Measurements from ENCODE around the gene UBE2D4. TPM values are rescaled to one million over a fixed set of nuclear protein-coding genes. Genes with fewer than 3 reads are reported as not detected.
A peak's percentile ranks its signal among the peaks of the same experiment; 100 is the strongest.
"Not testable (repeated sequence)": the region's sequence is repeated elsewhere in the genome, so short reads cannot be mapped to it uniquely, and the experiment has no call there.

Gene UBE2D4
- 42.0 TPM for total RNA-seq
- long read RNA-seq, transcript UBE2D4-201 (7 exons, 3,974 nt), result major isoform, 31 of 48 reads
- long read RNA-seq, partial matches to known transcripts, result 3 of 48 reads
- long read RNA-seq, other reads (novel, unspliced or antisense), result 7 of 48 reads

DNA sequence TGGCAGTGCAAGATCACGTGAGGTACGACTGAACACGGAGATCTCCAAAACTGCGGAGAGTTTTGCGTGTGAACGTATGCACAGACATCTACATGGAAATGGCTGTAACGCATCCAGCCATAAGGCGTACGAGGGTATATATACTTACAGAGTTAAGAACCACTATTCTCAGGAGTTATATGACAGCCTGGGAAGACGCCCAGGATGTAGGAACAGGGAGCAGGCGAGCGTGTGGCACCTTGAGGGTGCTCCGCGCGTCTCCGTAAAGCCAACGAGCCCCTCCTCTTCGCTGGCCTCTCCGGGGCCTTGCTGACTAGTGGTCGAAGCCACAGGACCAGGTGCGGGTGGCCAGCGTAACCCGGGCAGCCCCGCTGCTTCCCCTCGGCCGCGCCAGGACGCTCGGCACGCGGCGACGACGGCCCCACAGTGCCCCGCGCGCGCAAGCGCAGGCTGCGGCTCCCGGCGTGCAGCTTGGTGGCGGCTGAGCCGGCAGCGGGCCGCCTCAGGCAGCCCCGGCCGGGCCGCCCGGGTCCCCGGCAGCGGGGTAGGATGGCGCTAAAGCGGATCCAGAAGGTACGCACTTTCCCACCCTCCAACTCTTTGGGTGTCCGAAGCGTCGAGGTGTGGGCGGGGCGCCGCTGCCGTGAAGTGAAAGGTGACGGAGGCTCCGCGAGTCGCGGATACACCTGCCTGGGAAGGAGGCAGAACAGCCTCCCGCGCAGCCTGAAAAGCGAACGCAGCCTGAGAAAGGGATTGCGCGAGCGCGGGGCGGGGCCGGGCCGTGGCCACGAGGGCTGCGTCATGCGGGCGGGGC is at the start of gene UBE2D4:
Gene UBE2D4, plus strand, starts transcription at position 453 of the 814 bp plus-strand sequence. Its CDS starts 97 bp downstream, at position 550.
- intact Hi-C loops (cut with micrococcal nuclease), result no loop called here
- ATAC-seq (peak; percentile 97), DNase-seq (peak; percentile 93)

- intact Hi-C loops (cut with micrococcal nuclease), result no loop called here
- no peak for DNase-seq
- no peak for ATAC-seq
These were observed 49.1 kb upstream of the UBE2D4 start for GRCh38 chr7:43876976-43877745.

DNA sequence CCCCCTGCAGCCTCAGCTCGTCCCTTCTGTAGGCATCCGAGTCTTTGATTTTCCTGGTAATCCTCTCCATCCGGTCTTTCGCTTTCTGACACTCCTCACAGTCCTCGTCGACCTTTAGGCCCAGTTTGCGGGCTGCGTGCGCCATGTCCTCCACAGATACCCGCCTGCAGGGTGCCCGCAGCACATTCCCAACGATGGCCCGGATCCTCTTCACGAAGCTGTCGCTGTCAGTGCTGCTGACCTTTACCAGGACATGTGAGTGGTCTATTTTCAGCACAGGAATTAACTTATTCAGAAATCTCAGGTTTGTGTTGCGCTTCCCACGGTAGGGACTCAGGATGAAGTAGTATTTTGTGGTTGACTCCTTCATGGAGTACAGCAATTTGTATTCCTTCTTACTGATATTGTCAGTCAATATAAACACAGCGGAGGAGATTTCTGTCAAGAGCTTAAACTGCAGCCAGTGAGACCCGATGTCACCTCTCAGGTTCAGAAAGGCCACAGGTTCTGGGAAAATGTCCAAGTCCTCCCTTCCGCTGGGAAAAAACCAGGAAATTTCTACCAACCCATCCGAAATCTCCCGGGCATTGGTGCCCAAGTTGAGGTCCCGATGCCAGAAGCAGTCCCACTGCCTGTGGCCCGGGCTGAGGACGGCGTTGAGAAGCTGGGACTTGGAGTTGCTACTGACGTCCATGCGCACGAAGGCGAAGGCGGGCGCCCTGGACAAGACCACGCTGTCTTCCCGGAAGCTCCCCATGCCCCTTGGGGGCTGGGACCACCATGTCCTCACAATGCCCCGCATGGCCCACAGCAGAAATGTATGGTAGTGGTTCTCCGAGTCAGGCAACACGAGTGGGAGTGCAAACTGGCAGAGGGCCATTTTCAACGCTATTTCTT is 48.0 kb upstream of the UBE2D4 start:
- ATAC-seq (peak; percentile 46), DNase-seq (no peak)
- intact Hi-C loops (cut with micrococcal nuclease), result no loop called here

DNA sequence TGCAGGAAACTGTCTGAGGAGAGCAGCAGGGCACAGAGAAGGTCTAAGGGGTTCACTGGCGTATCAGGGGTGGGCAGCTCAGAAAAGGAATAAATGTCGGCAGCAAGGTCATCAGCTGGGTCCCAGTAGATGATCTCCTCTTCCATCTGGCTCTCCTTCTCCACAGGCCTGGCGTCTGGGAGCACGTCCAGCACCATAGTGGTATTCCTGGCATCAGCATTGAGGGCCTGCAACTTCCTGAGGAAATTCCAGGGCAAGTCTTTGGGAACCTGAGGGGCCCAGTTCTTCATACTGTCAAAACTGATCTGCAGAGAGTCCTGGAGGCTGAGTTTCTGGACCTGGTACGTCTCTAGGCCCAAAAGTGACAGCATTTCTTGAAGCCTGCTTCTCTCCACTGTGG is 47.4 kb upstream of the UBE2D4 start:
- ATAC-seq (peak; percentile 38), DNase-seq (no peak)
- intact Hi-C loops (cut with micrococcal nuclease), result no loop called here

GRCh38 chr7:43879477-43879876 is 46.8 kb upstream of the UBE2D4 start:
- no peak for DNase-seq
- intact Hi-C loops (cut with micrococcal nuclease), result no loop called here
- ATAC-seq, result no peak

GRCh38 chr7:43880596-43880995 is 45.6 kb upstream of the UBE2D4 start:
- no peak for ATAC-seq
- DNase-seq, result no peak
- intact Hi-C loops (cut with micrococcal nuclease), result no loop called here

DNA sequence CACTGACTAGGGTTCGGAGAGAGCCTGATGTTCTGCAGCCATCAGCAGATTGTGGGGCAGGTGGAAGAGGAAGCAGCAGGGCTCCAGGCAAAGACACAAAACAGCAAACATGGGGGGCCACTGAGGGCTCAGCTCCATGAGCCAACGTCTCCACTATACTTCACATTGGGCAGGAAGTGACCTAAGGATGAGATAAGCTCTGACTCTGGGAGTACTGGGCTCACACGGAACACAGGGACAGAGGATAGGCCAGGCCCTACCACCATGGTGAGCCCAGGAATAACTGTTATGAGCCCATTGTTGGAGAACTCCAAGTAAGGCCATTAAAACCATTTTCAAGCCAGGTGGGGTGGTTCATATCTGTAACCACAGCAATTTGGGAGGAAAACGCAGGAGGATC is 42.0 kb upstream of the UBE2D4 start:
- intact Hi-C loops (cut with micrococcal nuclease), result no loop called here
- DNase-seq (no peak), ATAC-seq (no peak)

DNA sequence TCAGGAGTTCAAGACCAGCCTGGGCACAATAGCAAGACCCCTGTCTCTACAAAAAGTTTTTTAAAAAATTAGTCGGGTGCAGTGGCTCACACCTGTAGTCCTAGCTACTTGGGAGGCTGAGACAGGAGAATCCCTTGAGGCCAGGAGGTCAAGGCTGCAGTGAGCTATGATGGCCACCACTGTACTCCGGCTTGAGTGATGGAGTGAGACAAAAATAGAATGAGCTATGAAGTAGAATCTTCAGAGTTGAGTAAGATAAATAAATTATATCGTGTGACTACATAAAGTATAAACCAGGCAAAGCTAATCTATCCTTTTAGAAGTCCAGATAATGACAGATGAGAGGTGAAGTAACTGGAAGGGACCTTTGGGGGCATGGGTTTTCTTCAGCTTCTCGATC is 41.6 kb upstream of the UBE2D4 start:
- intact Hi-C loops (cut with micrococcal nuclease), result no loop called here
- DNase-seq (no peak), ATAC-seq (no peak)

DNA sequence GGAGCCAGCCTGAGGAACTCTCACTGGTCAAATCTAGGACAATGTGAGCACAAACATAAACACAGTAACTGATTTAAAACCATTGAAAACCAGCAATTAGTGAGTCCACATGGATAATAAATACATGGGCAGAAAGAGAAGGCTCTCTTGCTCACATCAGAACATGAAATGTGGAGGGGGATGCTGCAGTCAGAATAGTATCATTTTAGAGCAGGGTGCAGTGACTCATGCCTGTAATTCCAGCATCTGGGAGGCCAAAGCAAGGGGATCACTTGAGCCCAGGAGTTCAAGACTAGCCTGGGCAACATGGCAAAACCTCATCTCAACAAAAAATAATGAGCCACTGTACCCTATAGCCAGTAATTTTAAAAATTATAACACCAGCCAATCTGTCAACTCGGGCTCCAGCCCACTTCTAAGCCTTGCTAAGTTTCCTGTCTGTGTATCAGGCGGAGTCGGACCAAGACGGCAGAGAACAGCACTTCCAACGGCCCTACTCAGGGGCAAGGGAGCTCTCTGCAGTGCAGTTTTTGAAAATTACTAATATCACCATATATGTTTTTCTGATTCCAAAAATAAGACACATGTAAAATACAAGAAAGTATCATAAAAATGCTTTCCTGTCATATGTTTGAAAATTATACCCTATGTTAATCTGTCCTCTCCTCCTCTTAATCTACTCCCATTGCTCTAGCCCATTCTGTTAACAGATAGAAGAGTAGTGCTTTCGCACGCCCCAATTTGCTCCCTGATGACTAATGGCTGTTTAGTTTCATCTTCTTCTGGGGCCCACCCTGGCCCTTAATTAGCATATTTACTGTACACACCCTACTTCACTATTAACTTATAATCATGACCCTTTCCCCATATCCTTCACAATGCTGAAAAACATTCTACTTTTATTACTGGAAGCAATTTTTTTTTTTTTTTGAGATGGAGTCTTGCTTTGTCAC is 37.0 kb upstream of the UBE2D4 start:
- no peak for DNase-seq
- intact Hi-C loops (cut with micrococcal nuclease), result no loop called here
- no peak for ATAC-seq

DNA sequence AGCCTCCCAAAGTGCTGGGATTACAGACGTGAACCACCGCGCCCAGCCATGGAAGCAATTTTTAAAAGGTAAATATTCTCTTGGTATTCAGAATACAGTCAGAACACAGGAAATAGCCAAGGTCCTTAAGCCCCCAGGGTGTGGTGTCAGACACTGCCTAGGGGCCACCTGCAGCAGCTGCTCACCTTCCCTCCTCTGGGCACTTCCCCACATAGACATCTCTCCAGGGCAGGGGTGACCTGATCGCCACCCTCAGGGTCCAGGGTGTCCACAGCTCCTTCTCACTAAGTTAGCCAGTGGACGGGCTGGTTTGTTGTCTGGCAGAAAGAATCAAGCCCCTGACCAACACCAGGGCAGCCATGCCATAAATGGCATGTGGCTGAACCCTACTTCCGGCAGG is 35.8 kb upstream of the UBE2D4 start:
- no peak for DNase-seq
- peak; percentile 19 for ATAC-seq
- intact Hi-C loops (cut with micrococcal nuclease), result no loop called here

GRCh38 chr7:43891069-43891955 is 34.9 kb upstream of the UBE2D4 start:
- intact Hi-C loops (cut with micrococcal nuclease), result no loop called here
- no peak for DNase-seq

DNA sequence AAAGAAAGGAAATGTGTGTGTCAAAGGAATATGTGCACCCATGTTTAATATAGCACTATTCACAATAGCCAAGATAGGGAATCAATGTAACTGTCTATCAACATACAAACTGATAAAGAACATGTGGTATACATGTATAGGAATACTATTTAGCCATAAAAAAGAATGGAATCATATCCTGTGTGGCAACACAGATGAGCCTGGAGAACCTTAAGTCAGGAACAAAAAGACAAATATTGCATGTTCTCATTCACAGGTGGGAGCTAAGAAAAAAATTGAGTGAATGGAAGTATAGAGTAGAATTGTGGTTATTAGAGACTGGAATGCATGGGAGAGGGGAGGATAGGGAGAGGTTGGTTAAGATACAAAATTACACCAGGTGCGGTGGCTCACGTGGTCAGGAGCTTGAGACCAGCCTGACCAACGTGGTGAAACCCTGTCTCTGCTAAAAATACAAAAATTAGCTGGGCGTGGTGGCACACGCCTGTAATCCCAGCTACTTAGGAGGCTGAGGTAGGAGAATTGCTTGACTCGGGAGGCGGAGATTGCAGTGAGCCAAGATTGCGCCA is 30.3 kb upstream of the UBE2D4 start:
- no peak for ATAC-seq
- DNase-seq, result no peak
- intact Hi-C loops (cut with micrococcal nuclease), result no loop called here

More at GRCh38 chr7:43891069-43891955, 34.9 kb upstream of the UBE2D4 start:
- ATAC-seq, result no peak

DNA sequence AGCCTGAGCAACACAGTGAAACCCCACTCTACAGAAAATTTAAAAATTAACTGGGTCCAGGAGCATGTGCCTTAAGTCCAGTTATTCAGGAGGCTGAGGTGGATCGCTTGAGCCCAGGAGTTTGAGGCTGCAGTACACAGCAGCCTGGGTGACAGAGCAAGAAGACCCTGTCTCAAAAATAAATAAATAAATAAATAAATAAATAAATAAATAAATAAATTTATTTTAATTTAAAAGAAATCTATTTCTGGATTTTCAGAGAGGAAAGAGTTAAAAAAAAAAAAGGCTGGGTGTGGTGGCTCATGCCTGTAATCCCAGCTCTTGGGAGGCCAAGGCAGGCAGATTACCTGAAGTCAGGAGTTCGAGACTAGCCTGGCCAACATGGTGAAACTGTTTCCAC is 27.7 kb upstream of the UBE2D4 start:
- intact Hi-C loops (cut with micrococcal nuclease); DNase-seq; ATAC-seq: not testable (repeated sequence)

DNA sequence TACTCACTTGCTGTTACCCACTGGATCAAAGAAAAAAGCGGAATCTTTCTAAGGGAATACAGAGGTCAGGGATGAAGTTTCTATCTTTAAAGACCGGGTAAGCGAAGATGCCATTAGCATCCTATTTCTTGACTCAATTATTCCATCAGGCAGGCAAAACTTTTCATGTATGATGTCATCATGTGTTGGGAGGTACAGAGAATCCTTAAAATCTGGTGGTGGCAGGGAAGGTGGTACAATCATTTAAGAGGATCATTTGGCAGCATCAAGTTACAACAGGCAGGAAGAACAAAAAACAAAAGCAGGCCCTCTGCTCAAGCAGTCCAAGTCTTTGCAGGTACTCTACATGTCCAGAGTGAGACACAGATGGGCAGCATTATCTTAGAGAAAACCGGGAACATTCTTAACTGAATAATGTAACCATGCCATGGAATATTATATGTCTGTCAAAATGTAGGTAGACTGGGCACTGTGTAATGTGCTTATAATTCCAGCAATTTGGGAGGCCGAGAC is 23.6 kb upstream of the UBE2D4 start:
- ATAC-seq (no peak), DNase-seq (no peak)
- intact Hi-C loops (cut with micrococcal nuclease), result no loop called here

GRCh38 chr7:43904533-43905208 is 21.6 kb upstream of the UBE2D4 start:
- DNase-seq (no peak), ATAC-seq (no peak)
- intact Hi-C loops (cut with micrococcal nuclease), result no loop called here

All from left ventricle myocardium superior (tissue), 1 donor.